Neutrophil (primary cell): Measurements from ENCODE around the gene TENM4.

Experiments
- H3K27ac ChIP-seq: fragments of 200-600 bp; sonication (generic); 2 replicates; pipeline ENCODE4 v1.5.1; 2016; ENCODE audit warnings: mild to moderate bottlenecking, moderate library complexity
- H3K27me3 ChIP-seq: fragments of 200-600 bp; sonication (generic); 2 replicates; pipeline ENCODE4 v1.6.0; 2016; ENCODE audit warnings: mild to moderate bottlenecking
- H3K36me3 ChIP-seq: fragments of 200-600 bp; sonication (generic); 2 replicates; pipeline ENCODE4 v1.5.1; 2017
- H3K4me1 ChIP-seq, 2 experiments: fragments of 200-600 bp in 1 of 2; sonication (generic) in 1 of 2; 1 replicate in 1 of 2; 2 replicates in 1 of 2; pipeline versions ENCODE4 v1.5.1 to v1.6.1; 2013 to 2016; ENCODE audit warnings: low read depth in 1 of 2, low read length in 1 of 2, mild to moderate bottlenecking in 1 of 2, moderate library complexity in 1 of 2; ENCODE audit not compliant: control insufficient read depth in 1 of 2, insufficient read depth in 1 of 2
- H3K4me3 ChIP-seq, 2 experiments: fragments of 200-600 bp in 1 of 2; sonication (generic) in 1 of 2; 1 replicate in 1 of 2; 2 replicates in 1 of 2; pipeline ENCODE4 v1.5.1; 2013 to 2016; ENCODE audit warnings: low read depth in 1 of 2, low read length in 1 of 2, mild to moderate bottlenecking in 1 of 2, moderate library complexity in 1 of 2
- H3K9me3 ChIP-seq: fragments of 200-600 bp; sonication (generic); 2 replicates; pipeline ENCODE4 v1.5.1; 2016
- TF ChIP-seq, protein P1 (sequence below): fragments of 200-600 bp; sonication (generic); IDR thresholded peaks from 2 replicates; pipeline ENCODE4 v1.5.1; 2016; ENCODE audit warnings: antibody characterized with exemption

The TENM4 gene

DNA sequence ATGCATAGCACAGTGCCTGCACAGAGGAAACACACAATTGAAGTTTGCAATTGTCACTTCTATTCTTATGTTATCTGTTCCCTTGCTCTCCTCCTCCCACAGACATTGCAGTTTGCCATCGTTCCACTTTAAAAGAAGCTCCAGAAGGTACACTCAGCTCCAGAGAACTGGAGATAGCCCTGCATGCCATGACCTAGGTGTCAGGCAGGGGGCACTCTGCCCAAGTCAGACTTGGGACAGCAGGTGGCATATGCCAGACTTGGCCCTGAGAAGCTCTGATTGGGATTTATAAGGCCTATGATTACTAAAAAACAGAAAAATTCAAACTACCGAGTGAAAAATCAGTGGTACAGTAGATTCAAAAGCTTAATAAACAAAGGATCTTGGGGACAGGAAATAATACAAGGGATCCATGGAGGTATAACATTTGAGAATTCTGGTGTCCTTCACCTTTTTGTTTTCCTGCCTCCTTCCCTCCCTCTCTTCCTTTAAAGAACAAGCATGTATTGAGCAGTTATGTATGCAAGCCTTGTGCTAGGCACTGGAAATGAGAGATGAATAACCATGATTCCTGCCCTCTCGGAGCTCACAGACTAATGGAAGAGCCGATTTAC lies 40.0 kb downstream of the TENM4 start:
- H3K27ac ChIP-seq: no peak overlapping the region
- no peaks in the 10 kb centered on the region for H3K36me3 ChIP-seq
- H3K4me1 ChIP-seq: no peaks in the 10 kb centered on the region
- H3K4me3 ChIP-seq: no peak overlapping the region
- TF ChIP-seq, protein P1, sequence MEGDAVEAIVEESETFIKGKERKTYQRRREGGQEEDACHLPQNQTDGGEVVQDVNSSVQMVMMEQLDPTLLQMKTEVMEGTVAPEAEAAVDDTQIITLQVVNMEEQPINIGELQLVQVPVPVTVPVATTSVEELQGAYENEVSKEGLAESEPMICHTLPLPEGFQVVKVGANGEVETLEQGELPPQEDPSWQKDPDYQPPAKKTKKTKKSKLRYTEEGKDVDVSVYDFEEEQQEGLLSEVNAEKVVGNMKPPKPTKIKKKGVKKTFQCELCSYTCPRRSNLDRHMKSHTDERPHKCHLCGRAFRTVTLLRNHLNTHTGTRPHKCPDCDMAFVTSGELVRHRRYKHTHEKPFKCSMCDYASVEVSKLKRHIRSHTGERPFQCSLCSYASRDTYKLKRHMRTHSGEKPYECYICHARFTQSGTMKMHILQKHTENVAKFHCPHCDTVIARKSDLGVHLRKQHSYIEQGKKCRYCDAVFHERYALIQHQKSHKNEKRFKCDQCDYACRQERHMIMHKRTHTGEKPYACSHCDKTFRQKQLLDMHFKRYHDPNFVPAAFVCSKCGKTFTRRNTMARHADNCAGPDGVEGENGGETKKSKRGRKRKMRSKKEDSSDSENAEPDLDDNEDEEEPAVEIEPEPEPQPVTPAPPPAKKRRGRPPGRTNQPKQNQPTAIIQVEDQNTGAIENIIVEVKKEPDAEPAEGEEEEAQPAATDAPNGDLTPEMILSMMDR: no peak
- no peaks in the 10 kb centered on the region for H3K27me3 ChIP-seq
- no peaks in the 10 kb centered on the region for H3K9me3 ChIP-seq

DNA sequence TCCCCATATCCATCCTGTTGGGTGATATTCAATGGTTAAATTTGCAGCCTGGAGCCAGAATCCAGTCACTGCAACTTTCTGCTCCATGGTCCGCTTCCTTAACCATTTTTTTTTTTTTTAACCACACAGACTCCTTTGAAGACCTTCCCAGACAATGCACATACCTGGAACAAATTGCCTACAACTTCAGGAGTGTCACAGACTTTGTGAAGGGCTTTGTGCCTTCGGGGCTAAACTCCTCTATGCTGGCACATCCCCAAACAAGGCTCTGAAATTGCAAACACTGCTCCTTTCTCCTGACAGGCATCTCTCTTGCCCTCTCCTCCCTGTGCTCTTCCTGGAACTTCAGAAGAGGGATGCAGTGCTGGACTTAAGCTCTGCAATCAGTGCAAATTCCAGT lies 40.6 kb downstream of the TENM4 start:
- no peaks in the 10 kb centered on the region for H3K9me3 ChIP-seq
- TF ChIP-seq, protein P1: no peak
- H3K4me1 ChIP-seq: no peaks in the 10 kb centered on the region
- no peaks in the 10 kb centered on the region for H3K36me3 ChIP-seq
- no peak overlapping the region for H3K27ac ChIP-seq
- no peaks in the 10 kb centered on the region for H3K27me3 ChIP-seq
- no peak overlapping the region for H3K4me3 ChIP-seq

DNA sequence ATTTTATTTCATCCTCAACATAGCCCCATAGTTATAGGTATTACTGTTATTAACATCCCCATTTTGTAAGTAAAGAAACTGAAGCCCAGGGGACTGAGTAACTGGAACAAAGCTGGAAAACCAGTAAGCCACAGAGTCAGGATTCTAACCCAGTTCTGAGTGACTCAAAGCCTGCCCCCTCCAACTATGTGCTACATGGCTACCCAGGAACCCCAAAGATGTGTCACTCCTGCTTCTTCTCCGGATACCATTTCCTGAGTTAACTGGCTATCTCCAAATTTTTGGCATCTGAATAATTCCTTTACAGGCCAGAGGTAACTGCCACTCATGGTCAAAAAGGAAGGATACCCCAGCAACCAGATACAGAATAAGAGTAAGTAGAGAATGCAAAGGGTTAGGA lies 43.6 kb downstream of the TENM4 start:
- H3K36me3 ChIP-seq: no peaks in the 10 kb centered on the region
- TF ChIP-seq, protein P1: no peak
- no peaks in the 10 kb centered on the region for H3K27me3 ChIP-seq
- H3K4me1 ChIP-seq: no peaks in the 10 kb centered on the region
- H3K4me3 ChIP-seq: no peak overlapping the region
- H3K9me3 ChIP-seq: no peaks in the 10 kb centered on the region
- H3K27ac ChIP-seq: no peak overlapping the region

- Histone ChIP-seq H3K4me3 (no peak overlapping the region), H3K27ac (no peak overlapping the region), H3K27me3 (no peaks in the 10 kb centered on the region), H3K36me3 (no peaks in the 10 kb centered on the region), H3K4me1 (no peaks in the 10 kb centered on the region), H3K9me3 (no peaks in the 10 kb centered on the region)
- TF ChIP-seq, protein P1: no peak
These were observed 44.2 kb downstream of the TENM4 start for GRCh38 chr11:79396674-79397073.

GRCh38 chr11:79396001-79396400 lies 44.8 kb downstream of the TENM4 start:
- Histone ChIP-seq H3K36me3 (no peaks in the 10 kb centered on the region), H3K27me3 (no peaks in the 10 kb centered on the region), H3K4me1 (no peaks in the 10 kb centered on the region), H3K27ac (no peak overlapping the region), H3K4me3 (no peak overlapping the region), H3K9me3 (no peaks in the 10 kb centered on the region)
- TF ChIP-seq, protein P1: no peak
